ENCODE results near the gene DAGLB. TPM values are rescaled to one million over a fixed set of nuclear protein-coding genes. Genes with fewer than 3 reads are reported as not detected.

The DAGLB gene
- total and polyA plus RNA-seq, 2 of the 8 experiments (the other 6 are each of a cell fraction or from before 2014, with no cell fraction given): 27.0 to 39.6 TPM

DNA sequence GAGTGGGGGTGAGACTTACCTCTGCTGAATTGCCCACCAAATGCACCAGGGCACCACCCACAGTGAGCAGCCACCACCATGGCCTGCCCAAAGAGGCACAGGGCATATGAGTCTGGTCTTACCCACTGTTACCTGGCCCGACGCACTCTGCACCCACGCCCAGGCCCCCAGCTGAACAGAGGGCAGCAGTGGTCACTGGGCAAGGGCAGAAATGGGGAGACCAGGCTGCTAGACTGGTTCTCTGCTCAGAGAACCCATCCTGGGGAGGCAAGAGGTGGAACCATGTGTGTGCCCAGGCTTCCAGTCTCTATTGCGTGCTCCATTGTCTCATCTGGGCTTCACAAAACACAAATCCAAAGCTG lies 39.4 kb upstream of the DAGLB start:
- POLR2A ChIA-PET (ENCODE audit: partially characterized antibody): interaction anchor here (0.6 to 0.9 kb wide), 2 partner anchors 9 to 639 kb away, joined by 3 read pairs; no protein-coding TSS in a partner anchor
- Histone ChIP-seq H3K36me3 (ENCODE audit: control insufficient read depth in 2 of 4, insufficient read depth in 4 of 4, low read length in 3 of 4) (no peaks in the 10 kb centered on the region), H3K9ac (replicated peaks in 1 of 4; ENCODE audit: extremely low read depth in 1 of 4, low read depth in 3 of 4, low read length in 3 of 4) (no peak overlapping the region), H2BK5ac (ENCODE audit: low read depth, low read length) (no peak overlapping the region), H2BK20ac (ENCODE audit: low read length) (no peak overlapping the region), H3K4me3 (ENCODE audit: extremely low read depth in 1 of 4, insufficient read depth in 2 of 4, low read depth in 3 of 4, low read length in 4 of 4) (no peak overlapping the region), H2AFZ (ENCODE audit: low read length) (no peak overlapping the region), H4K5ac (ENCODE audit: insufficient read length, low read depth, low read length) (no peak overlapping the region), H3K4me1 (replicated peaks in 1 of 4; ENCODE audit: control insufficient read depth in 3 of 4, insufficient read depth in 4 of 4, low read length in 3 of 4) (peaks cover 0 to 3% (median 0%) of the 10 kb centered on the region in 4 experiments; a peak in 1 of 7 replicates), H2BK15ac (ENCODE audit: low read length) (no peak overlapping the region), H3K14ac (ENCODE audit: insufficient read length) (no peak overlapping the region), H2BK12ac (ENCODE audit: low read depth, low read length) (no peak overlapping the region), H4K8ac (ENCODE audit: extremely low read depth, insufficient read depth, low read length) (no peak overlapping the region), H3K79me1 (ENCODE audit: low read depth, low read length) (peaks cover 2% of the 10 kb centered on the region; the same call in 1 of the 2 replicates), H4K91ac (replicated peaks; ENCODE audit: insufficient read length, low read length) (no peak overlapping the region), H3K27me3 (replicated peaks in 1 of 4; ENCODE audit: control insufficient read depth in 3 of 4, extremely low read depth in 1 of 4, insufficient read depth in 3 of 4, low read length in 3 of 4) (peaks cover 0 to 3% (median 0%) of the 10 kb centered on the region in 4 experiments; a peak in 1 of 7 replicates), H2BK120ac (replicated peaks; ENCODE audit: low read depth, low read length) (no peak overlapping the region), H3K27ac (ENCODE audit: low read depth, low read length) (no peak overlapping the region), H3K18ac (ENCODE audit: extremely low read depth, low read length) (no peak overlapping the region), H3K23ac (ENCODE audit: insufficient read length) (no peak overlapping the region), H3K9me3 (ENCODE audit: insufficient read depth in 2 of 2, low read depth in 1 of 2, low read length in 1 of 2) (peaks cover 0 to 5% of the 10 kb centered on the region in 2 experiments; a peak in 2 of 4 replicates), H3K23me2 (ENCODE audit: low read depth, low read length) (0 out of 2 replicates have a peak, but pooled peaks cover 3% of the 10 kb centered on the region), H3K56ac (replicated peaks; ENCODE audit: insufficient read length, low read depth, low read length) (no peak overlapping the region), H2AK5ac (ENCODE audit: low read depth, low read length) (no peak overlapping the region), H3K79me2 (ENCODE audit: control insufficient read depth in 1 of 2, insufficient read depth in 2 of 2, low read length in 2 of 2) (peaks cover 0 to 13% of the 10 kb centered on the region in 2 experiments; a peak in 3 of 4 replicates), H4K20me1 (replicated peaks in 1 of 2; ENCODE audit: control insufficient read depth in 1 of 2, insufficient read depth in 2 of 2, low read length in 2 of 2) (peaks cover 0 to 6% of the 10 kb centered on the region in 2 experiments), H3K4ac (replicated peaks; ENCODE audit: insufficient read length, low read depth, low read length) (no peak overlapping the region), H3K4me2 (ENCODE audit: insufficient read depth in 1 of 2, low read depth in 2 of 2, low read length in 2 of 2) (no peak overlapping the region)
- FAIRE-seq (no peak), DNase-seq (ENCODE audit: low read depth in 1 of 2, low spot score in 2 of 2) (no peak)
- CTCF ChIA-PET (ENCODE audit: partially characterized antibody): interaction anchor here (0.9 kb wide), 1 partner anchor 9 kb away, joined by 3 read pairs; no protein-coding TSS in a partner anchor
- WGBS, 2 experiments (ENCODE audit: extremely low coverage in 1 of 2, insufficient coverage in 1 of 2, insufficient read length in 1 of 2, insufficient replicate concordance in 2 of 2, low coverage in 1 of 2, low lambda C conversion rate in 2 of 2, missing lambda C conversion rate in 1 of 2): 86% methylated on average over 4 of the region's 4 CpGs; no CpG with 5 or more reads in 1 of the 2 experiments
- no peak for TF ChIP-seq CEBPB (IDR thresholded peaks at IDR 0.05; ENCODE audit: low read depth, low read length)
